Chondrocyte (in vitro differentiated cells): ENCODE data around the gene PLA1A. TPM values are rescaled to one million over a fixed set of nuclear protein-coding genes. Genes with fewer than 3 reads are reported as not detected.

Experiments
- DNase-seq: peaks from one replicate; pipeline ENCODE4 v3.0.0; 2021; ENCODE audit warnings: mixed read lengths, low spot score
- H3K27ac Mint-ChIP-seq: one replicate; pipeline ENCODE4 v1.8.0; 2021; ENCODE audit warnings: mild to moderate bottlenecking, moderate library complexity, mixed read lengths; ENCODE audit not compliant: unreplicated experiment
- H3K27me3 Mint-ChIP-seq: 2 replicates; pipeline ENCODE4 v1.8.0; 2021; ENCODE audit warnings: low read depth, mixed read lengths
- H3K36me3 Mint-ChIP-seq: 2 replicates; pipeline ENCODE4 v1.8.0; 2021; ENCODE audit warnings: low read depth, mixed read lengths
- H3K4me1 Mint-ChIP-seq: 2 replicates; pipeline ENCODE4 v1.8.0; 2021; ENCODE audit warnings: low read depth, mild to moderate bottlenecking, mixed read lengths
- H3K4me3 Mint-ChIP-seq: one replicate; pipeline ENCODE4 v1.8.0; 2021; ENCODE audit warnings: mild to moderate bottlenecking, moderate library complexity, mixed read lengths; ENCODE audit not compliant: unreplicated experiment
- H3K9me3 Mint-ChIP-seq: 2 replicates; pipeline ENCODE4 v1.8.0; 2021; ENCODE audit warnings: low read depth, mixed read lengths
- CTCF ChIP-seq: fragments of 200-600 bp; sonication (generic); IDR thresholded peaks from 2 replicates; pipeline ENCODE4 v1.5.0; 2021; ENCODE audit warnings: antibody characterized with exemption, mild to moderate bottlenecking, moderate library complexity
- total RNA-seq: library from RNA; stranded (reverse); gene quantifications from 3 replicates; pipeline ENCODE4 v1.2.1, GENCODE V29; 2021

PLA1A gene
- total RNA-seq, 1 donor from 2014 or later, result 0.55 TPM

GRCh38 chr3:119553823-119554415 is 43.8 kb upstream of the PLA1A start:
- DNase-seq, result no peak
- Mint-ChIP-seq H3K4me1 (no peaks in the 10 kb centered on the region), H3K27me3 (peaks cover 2% of the 10 kb centered on the region), H3K9me3 (no peaks in the 10 kb centered on the region), H3K27ac (no peak overlapping the region), H3K4me3 (no peak overlapping the region), H3K36me3 (no peaks in the 10 kb centered on the region)
- TF ChIP-seq CTCF, result no peak

GRCh38 chr3:119555309-119555735 is 42.4 kb upstream of the PLA1A start:
- Mint-ChIP-seq H3K27ac (no peak overlapping the region), H3K4me3 (no peak overlapping the region), H3K4me1 (peaks cover 3% of the 10 kb centered on the region), H3K36me3 (no peaks in the 10 kb centered on the region), H3K27me3 (peaks cover 2% of the 10 kb centered on the region), H3K9me3 (no peaks in the 10 kb centered on the region)
- no peak for DNase-seq
- TF ChIP-seq CTCF, result no peak

- Mint-ChIP-seq H3K9me3 (no peaks in the 10 kb centered on the region), H3K4me3 (no peak overlapping the region), H3K27me3 (peaks cover 2% of the 10 kb centered on the region), H3K4me1 (peaks cover 3% of the 10 kb centered on the region), H3K27ac (no peak overlapping the region), H3K36me3 (no peaks in the 10 kb centered on the region)
- TF ChIP-seq CTCF, result no peak
- no peak for DNase-seq
These were observed 41.8 kb upstream of the PLA1A start for GRCh38 chr3:119555929-119556328.

GRCh38 chr3:119557192-119557876 is 40.4 kb upstream of the PLA1A start:
- no peaks in the 10 kb centered on the region for H3K36me3 Mint-ChIP-seq
- no peak for DNase-seq
- peaks cover 3% of the 10 kb centered on the region for H3K4me1 Mint-ChIP-seq
- H3K27ac Mint-ChIP-seq, result no peak overlapping the region
- no peak overlapping the region for H3K4me3 Mint-ChIP-seq
- H3K27me3 Mint-ChIP-seq, result peaks cover 2% of the 10 kb centered on the region
- H3K9me3 Mint-ChIP-seq, result no peaks in the 10 kb centered on the region
- no peak for TF ChIP-seq CTCF

GRCh38 chr3:119557877-119558269 is 39.8 kb upstream of the PLA1A start:
- Mint-ChIP-seq H3K36me3 (no peaks in the 10 kb centered on the region), H3K27ac (no peak overlapping the region), H3K4me1 (peaks cover 3% of the 10 kb centered on the region), H3K9me3 (no peaks in the 10 kb centered on the region), H3K27me3 (peaks cover 2% of the 10 kb centered on the region), H3K4me3 (no peak overlapping the region)
- TF ChIP-seq CTCF, result no peak
- no peak for DNase-seq
